Neuron (in vitro differentiated cells): ENCODE measurements around the gene BRAT1.
"Not testable (repeated sequence)": the region's sequence is repeated elsewhere in the genome, so short reads cannot be mapped to it uniquely, and the experiment has no call there.

Experiments
- H2AFZ ChIP-seq: one replicate; pipeline ENCODE4 v1.6.1; 2013; ENCODE audit warnings: low read depth, mild to moderate bottlenecking, inconsistent platforms, low read length, moderate library complexity
- H3K27me3 ChIP-seq: one replicate; pipeline ENCODE4 v1.6.1; 2013; ENCODE audit warnings: low read length; ENCODE audit not compliant: insufficient read depth
- H3K36me3 ChIP-seq: one replicate; pipeline ENCODE4 v1.6.1; 2013; ENCODE audit warnings: low read length; ENCODE audit not compliant: insufficient read depth
- H3K4me1 ChIP-seq: one replicate; pipeline ENCODE4 v1.6.1; 2013; ENCODE audit warnings: low read length; ENCODE audit not compliant: insufficient read depth
- H3K4me3 ChIP-seq: 2 replicates; pipeline ENCODE4 v1.5.1; 2013; ENCODE audit warnings: mild to moderate bottlenecking, low read length, moderate library complexity
- H3K9me3 ChIP-seq: one replicate; pipeline ENCODE4 v1.6.1; 2013; ENCODE audit warnings: low read length

Gene BRAT1

GRCh38 chr7:2566348-2566889, 11.1 kb upstream of the BRAT1 start:
- no peaks in the 10 kb centered on the region for H3K9me3 ChIP-seq
- H3K4me3 ChIP-seq, result no peak overlapping the region
- H2AFZ ChIP-seq, result no peak overlapping the region
- no peaks in the 10 kb centered on the region for H3K27me3 ChIP-seq
- H3K4me1 ChIP-seq, result peaks cover 27% of the 10 kb centered on the region
- no peaks in the 10 kb centered on the region for H3K36me3 ChIP-seq

- Histone ChIP-seq H3K27me3 (no peaks in the 10 kb centered on the region), H3K9me3 (no peaks in the 10 kb centered on the region), H3K36me3 (no peaks in the 10 kb centered on the region), H3K4me3 (no peak overlapping the region), H2AFZ (no peak overlapping the region), H3K4me1 (peaks cover 30% of the 10 kb centered on the region)
These were observed 9.7 kb upstream of the BRAT1 start for GRCh38 chr7:2564970-2565540.

DNA sequence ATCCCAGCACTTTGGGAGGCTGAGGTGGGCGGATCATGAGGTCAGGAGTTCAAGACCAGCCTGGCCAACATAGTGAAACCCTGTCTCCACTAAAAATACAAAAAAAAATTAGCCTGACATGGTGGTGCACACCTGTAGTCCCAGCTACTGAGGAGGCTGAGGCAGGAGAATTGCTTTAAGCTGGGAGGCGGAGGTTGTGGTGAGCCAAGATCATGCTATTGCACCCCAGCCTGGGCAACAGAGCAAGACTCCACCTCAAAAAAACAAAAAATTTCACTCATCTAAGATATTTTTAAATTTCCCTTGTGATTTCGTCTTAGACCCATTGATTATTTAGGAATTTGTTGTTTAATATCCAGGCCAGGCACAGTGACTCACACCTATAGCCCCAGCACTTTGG, 8.6 kb upstream of the BRAT1 start:
- H3K36me3 ChIP-seq, H2AFZ ChIP-seq, H3K4me3 ChIP-seq, H3K9me3 ChIP-seq, H3K27me3 ChIP-seq: not testable (repeated sequence)
- H3K4me1 ChIP-seq, result peaks cover 25% of the 10 kb centered on the region

DNA sequence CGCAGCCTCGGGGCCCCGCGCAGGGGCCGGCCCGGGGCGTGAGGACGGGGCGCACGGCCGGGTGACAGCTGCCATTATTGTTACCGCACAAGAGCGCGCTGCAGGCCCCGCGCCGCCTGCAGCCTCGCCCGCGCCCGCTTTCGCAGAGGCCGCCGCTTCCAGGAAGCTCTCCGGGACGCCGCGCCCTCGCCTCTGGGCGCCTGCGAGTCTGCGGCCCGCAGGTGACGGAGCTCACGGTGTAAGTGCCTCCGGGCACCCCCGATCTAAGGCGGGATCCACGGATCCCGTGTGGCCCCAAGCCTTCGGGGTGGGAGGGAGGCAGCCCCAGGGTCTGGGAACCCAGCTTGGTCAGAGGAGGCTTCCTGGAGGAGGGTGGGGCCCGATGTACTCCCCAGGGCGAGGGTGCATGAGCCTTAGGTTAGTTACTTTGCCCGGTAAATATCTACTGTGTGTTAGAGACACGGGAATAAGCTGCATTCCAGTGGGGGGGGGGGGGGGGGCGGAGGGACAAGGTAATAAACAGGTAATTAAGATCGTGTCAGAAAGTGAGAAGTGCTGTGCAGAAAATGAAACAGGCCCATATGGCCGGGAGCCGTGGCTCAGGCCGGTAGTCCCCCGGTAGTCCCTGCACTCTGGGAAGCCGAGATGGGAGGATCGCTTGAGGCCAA, 4.1 kb upstream of the BRAT1 start:
- no peaks in the 10 kb centered on the region for H3K27me3 ChIP-seq
- H3K4me1 ChIP-seq, result peaks cover 12% of the 10 kb centered on the region
- no peaks in the 10 kb centered on the region for H3K36me3 ChIP-seq
- peak overlapping the region; percentile 77 for H3K4me3 ChIP-seq
- H2AFZ ChIP-seq, result no peak overlapping the region
- H3K9me3 ChIP-seq, result no peaks in the 10 kb centered on the region

DNA sequence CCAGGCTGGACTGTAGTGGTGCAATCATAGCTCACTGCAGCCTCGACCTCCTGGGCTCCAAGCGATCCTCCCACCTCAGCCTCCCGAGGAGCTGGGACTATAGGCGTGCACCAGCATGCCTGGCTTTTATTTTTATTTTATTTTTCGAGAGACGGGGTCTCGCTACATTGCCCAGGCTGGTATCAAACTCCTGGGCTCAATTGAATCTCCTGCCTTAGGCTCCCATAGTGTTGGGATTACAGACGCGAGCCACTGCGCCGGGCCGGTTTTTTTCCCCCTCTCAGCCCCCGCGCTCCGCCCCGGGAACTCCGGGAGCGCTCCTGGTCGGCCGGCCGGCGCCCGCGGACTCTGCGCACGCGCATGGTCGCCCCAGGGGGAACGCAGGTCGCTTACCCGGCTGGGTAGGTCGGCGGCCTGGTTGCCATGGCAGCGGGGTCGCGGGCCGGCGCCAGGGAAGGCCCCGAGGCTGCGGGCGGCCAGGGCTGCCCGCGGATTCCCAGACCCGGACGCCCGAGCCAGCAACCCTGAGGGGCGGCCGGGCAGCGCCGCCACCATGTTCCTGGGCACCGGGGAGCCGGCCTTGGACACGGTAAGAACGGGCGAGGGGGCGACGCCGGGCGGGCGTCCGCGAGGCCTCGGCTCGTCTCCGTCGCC, 3.4 kb upstream of the BRAT1 start, which contains the start of gene IQCE:
Gene IQCE, plus strand, starts transcription at position 351 of the 654 bp plus-strand sequence. Its CDS starts 203 bp downstream, at position 554.
- H2AFZ ChIP-seq, result no peak within 1 kb of the TSS
- peak within 1 kb of the TSS; percentile 77 for H3K4me3 ChIP-seq
- no peaks in the 10 kb centered on the region for H3K27me3 ChIP-seq
- H3K36me3 ChIP-seq, result no peaks in the 10 kb centered on the region
- H3K4me1 ChIP-seq, result peaks cover 19% of the 10 kb centered on the region
- no peaks in the 10 kb centered on the region for H3K9me3 ChIP-seq

DNA sequence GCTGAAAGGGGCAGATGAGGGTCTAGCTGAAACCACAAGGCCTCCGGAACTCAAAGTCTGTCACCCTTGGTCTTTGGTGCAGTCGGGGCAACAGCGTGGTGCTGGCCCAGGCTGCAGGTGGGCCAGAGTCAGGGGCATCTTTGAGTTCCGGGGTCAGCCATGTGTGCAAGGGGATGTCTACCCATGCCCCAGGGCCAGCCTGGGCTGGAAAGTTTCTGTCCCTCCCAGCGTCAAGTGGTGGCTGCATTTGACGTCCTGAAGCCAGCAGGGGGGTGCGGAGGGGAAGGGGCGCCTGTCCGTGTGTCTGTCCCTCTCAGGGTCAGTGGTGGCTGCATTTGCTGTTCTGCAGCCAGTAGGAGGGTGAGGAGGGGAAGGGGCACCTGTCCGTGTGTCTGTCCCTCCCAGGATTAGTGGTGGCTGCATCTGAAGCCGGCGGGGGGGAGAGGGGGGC, 638 bp downstream of the BRAT1 start:
- Histone ChIP-seq H3K4me3 (peak overlapping the region; percentile 73), H3K4me1 (peaks cover 16% of the 10 kb centered on the region), H3K36me3 (peaks cover 14% of the 10 kb centered on the region), H2AFZ (peak overlapping the region; percentile 44), H3K9me3 (no peaks in the 10 kb centered on the region), H3K27me3 (no peaks in the 10 kb centered on the region)

- H3K36me3 ChIP-seq, result peaks cover 19% of the 10 kb centered on the region
- H3K4me1 ChIP-seq, result peaks cover 16% of the 10 kb centered on the region
- H3K9me3 ChIP-seq, result no peaks in the 10 kb centered on the region
- no peaks in the 10 kb centered on the region for H3K27me3 ChIP-seq
- peak overlapping the region; percentile 73 for H3K4me3 ChIP-seq
- no peak overlapping the region for H2AFZ ChIP-seq
These were observed 1.3 kb downstream of the BRAT1 start for GRCh38 chr7:2553831-2554581.

DNA sequence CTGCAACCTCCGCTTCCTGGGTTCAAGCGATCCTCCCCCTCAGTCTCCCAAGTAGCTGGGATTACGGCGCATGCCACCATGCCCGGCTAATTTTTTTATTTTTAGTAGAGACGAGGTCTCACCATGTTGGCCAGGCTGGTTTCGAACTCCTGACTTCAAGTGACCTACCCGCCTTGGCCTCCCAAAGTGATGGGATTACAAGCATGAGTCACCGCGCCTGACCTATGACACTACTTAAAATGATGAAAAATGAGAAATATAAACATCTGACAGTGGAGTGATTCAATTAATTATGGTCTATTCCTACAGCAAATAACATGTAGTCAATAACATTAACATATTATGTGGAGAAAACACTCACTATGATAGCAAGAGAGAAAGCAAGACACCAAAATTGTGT, 2.2 kb downstream of the BRAT1 start:
- Histone ChIP-seq H3K4me1 (peaks cover 11% of the 10 kb centered on the region), H3K27me3 (no peaks in the 10 kb centered on the region), H3K9me3 (no peaks in the 10 kb centered on the region), H3K4me3 (no peak overlapping the region), H2AFZ (no peak overlapping the region), H3K36me3 (peaks cover 24% of the 10 kb centered on the region)

GRCh38 chr7:2551418-2551817, 3.9 kb downstream of the BRAT1 start:
- peaks cover 38% of the 10 kb centered on the region for H3K36me3 ChIP-seq
- no peak overlapping the region for H3K4me3 ChIP-seq
- H3K27me3 ChIP-seq, result no peaks in the 10 kb centered on the region
- peaks cover 11% of the 10 kb centered on the region for H3K4me1 ChIP-seq
- no peaks in the 10 kb centered on the region for H3K9me3 ChIP-seq
- H2AFZ ChIP-seq, result no peak overlapping the region

GRCh38 chr7:2546776-2547586, 8.3 kb downstream of the BRAT1 start:
- Histone ChIP-seq H3K36me3 (peaks cover 66% of the 10 kb centered on the region), H3K4me3 (no peak overlapping the region), H3K27me3 (no peaks in the 10 kb centered on the region), H2AFZ (no peak overlapping the region), H3K9me3 (no peaks in the 10 kb centered on the region), H3K4me1 (no peaks in the 10 kb centered on the region)

DNA sequence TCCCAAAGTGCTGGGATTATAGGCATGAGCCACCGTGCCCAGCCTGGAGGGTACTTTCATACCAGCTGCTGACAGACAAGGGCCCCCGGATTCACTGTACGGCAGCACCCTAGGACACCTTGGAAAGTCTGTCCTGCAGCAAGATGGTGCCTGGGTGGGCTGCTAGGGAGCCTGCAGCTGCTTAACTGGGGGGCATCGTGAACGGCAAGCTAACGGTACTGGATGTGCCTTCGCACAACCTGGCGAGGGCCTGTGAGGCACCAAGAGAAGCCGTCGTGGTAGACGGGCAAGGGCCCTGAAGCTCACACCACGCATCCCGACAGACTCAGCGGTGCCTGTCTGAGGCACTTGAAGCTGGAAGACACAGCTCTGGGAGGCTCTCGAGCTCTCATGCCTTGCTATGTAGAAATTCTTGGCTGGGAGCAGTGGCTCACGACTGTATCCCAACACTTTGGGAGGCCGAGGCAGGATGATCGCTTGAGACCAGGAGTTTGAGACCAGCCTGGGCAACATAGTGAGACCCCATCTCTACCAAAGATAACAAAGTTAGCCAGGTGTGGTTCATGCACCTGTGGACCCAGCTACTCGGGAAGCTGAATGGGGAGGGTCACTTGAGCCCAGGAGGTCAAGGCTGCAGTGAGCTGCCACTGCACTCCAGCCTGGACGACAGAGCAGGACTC, 9.4 kb downstream of the BRAT1 start:
- no peaks in the 10 kb centered on the region for H3K27me3 ChIP-seq
- H3K4me3 ChIP-seq, result no peak overlapping the region
- no peaks in the 10 kb centered on the region for H3K4me1 ChIP-seq
- peaks cover 70% of the 10 kb centered on the region for H3K36me3 ChIP-seq
- H2AFZ ChIP-seq, result no peak overlapping the region
- H3K9me3 ChIP-seq, result no peaks in the 10 kb centered on the region
